PC-3 (cell line): ENCODE data around the gene SET.

Experiments used
- CTCF ChIP-seq: fragments of 300-600 bp; sonication (generic); conservative IDR thresholded peaks from 2 replicates; pipeline ENCODE4 v1.5.1; 2017; ENCODE audit warnings: antibody characterized with exemption, low read depth, mild to moderate bottlenecking, low read length
- EZH2 ChIP-seq: fragments of 300-600 bp; sonication (generic); IDR thresholded peaks from one replicate; pipeline ENCODE4 v1.6.1; 2017; ENCODE audit warnings: antibody characterized with exemption, mild to moderate bottlenecking, low read length; ENCODE audit not compliant: unreplicated experiment
- EZH2phosphoT487 ChIP-seq: fragments of 300-600 bp; sonication (generic); IDR thresholded peaks from 2 replicates; pipeline ENCODE4 v1.6.1; 2018; ENCODE audit warnings: mild to moderate bottlenecking, antibody characterized with exemption, low read length, borderline replicate concordance

- no peak for TF ChIP-seq EZH2phosphoT487
- no peak for TF ChIP-seq CTCF
- TF ChIP-seq EZH2: no peak
These were observed 31.7 kb upstream of the SET start for GRCh38 chr9:128657344-128657704.
